SK-N-SH (cell line): ENCODE data around the gene DIRAS1. TPM values are rescaled to one million over a fixed set of nuclear protein-coding genes. Genes with fewer than 3 reads are reported as not detected.

ENCODE experiments used
- EP300 ChIP-seq, 2 experiments: IDR thresholded peaks; 2 replicates each; pipeline versions ENCODE4 v1.4.0 to v1.6.1; 2012; ENCODE audit warnings: borderline replicate concordance in 1 of 2, low read depth in 1 of 2, low read length in 1 of 2
- EZH2phosphoT487 ChIP-seq: fragments of 200-600 bp; sonication (generic); IDR thresholded peaks from 2 replicates; pipeline ENCODE4 v1.6.1; 2017; ENCODE audit warnings: low read depth, mixed run types, mild to moderate bottlenecking, antibody characterized with exemption, moderate library complexity, borderline replicate concordance
- FOSL2 ChIP-seq: IDR thresholded peaks from 2 replicates; pipeline ENCODE4 v1.4.0; 2012; ENCODE audit warnings: low read depth, mild to moderate bottlenecking, moderate library complexity, borderline replicate concordance
- FOXJ3 ChIP-seq: sonication (generic); formaldehyde crosslinking; IDR thresholded peaks from 2 replicates; pipeline ENCODE4 v1.5.1; 2020; ENCODE audit warnings: mild to moderate bottlenecking, missing genetic modification reagents
- FOXM1 ChIP-seq: IDR thresholded peaks from 2 replicates; pipeline ENCODE4 v1.4.0; 2012; ENCODE audit warnings: low read depth, mild to moderate bottlenecking
- MEF2A ChIP-seq: IDR thresholded peaks from 2 replicates; pipeline ENCODE4 v1.4.0; 2012; ENCODE audit warnings: low read depth, borderline replicate concordance
- POLR2AphosphoS5 ChIP-seq: IDR thresholded peaks from 2 replicates; pipeline ENCODE4 v1.6.1; 2012; ENCODE audit warnings: low read depth, low read length
- RFX5 ChIP-seq: IDR thresholded peaks from 2 replicates; pipeline ENCODE4 v1.6.1; 2012; ENCODE audit warnings: mild to moderate bottlenecking, improper control_type of control experiment, low read length
- TCF12 ChIP-seq: IDR thresholded peaks from 2 replicates; pipeline ENCODE4 v1.4.0; 2012
- YY1 ChIP-seq: IDR thresholded peaks from 2 replicates; pipeline ENCODE4 v1.4.0; 2012; ENCODE audit warnings: low read depth, mild to moderate bottlenecking
- polyA plus RNA-seq, 3 experiments: library from polyadenylated mRNA; depleted of rRNA; stranded (reverse); fragments of >200 nt; gene quantifications; 2 replicates each; pipeline ENCODE4 v1.2.3, GENCODE V29; 2012
- TF ChIP-seq, protein P1 (sequence below): IDR thresholded peaks from 2 replicates; pipeline ENCODE4 v1.4.0; 2012; ENCODE audit warnings: low read depth, borderline replicate concordance
- TF ChIP-seq, protein P2 (sequence below): fragments of 200-600 bp; sonication (generic); IDR thresholded peaks from 2 replicates; pipeline ENCODE4 v1.6.1; 2017; ENCODE audit warnings: antibody characterized with exemption, mild to moderate bottlenecking, moderate library complexity
- TF ChIP-seq, protein P3 (sequence below): IDR thresholded peaks from 2 replicates; pipeline ENCODE4 v1.4.0; 2012; ENCODE audit warnings: low read depth
- TF ChIP-seq, protein P4 (sequence below): IDR thresholded peaks from 2 replicates; pipeline ENCODE4; 2012
- TF ChIP-seq, protein P5 (sequence below): IDR thresholded peaks from 2 replicates; pipeline ENCODE4 v1.6.1; 2012; ENCODE audit warnings: mild to moderate bottlenecking, low read depth, low read length, moderate library complexity
- TF ChIP-seq, protein P6 (sequence below): IDR thresholded peaks from 2 replicates; pipeline ENCODE4 v1.4.0; 2012; ENCODE audit warnings: low read depth, borderline replicate concordance
- TF ChIP-seq, protein P7 (sequence below): fragments of 150-350 bp; IDR thresholded peaks from 2 replicates; pipeline ENCODE4 v1.6.1; 2016; ENCODE audit warnings: mild to moderate bottlenecking, low read depth, low read length

DIRAS1 gene
- polyA plus RNA-seq, 1 of the 3 experiments (the other 2 are of a cell fraction) = 9.0 TPM

DNA sequence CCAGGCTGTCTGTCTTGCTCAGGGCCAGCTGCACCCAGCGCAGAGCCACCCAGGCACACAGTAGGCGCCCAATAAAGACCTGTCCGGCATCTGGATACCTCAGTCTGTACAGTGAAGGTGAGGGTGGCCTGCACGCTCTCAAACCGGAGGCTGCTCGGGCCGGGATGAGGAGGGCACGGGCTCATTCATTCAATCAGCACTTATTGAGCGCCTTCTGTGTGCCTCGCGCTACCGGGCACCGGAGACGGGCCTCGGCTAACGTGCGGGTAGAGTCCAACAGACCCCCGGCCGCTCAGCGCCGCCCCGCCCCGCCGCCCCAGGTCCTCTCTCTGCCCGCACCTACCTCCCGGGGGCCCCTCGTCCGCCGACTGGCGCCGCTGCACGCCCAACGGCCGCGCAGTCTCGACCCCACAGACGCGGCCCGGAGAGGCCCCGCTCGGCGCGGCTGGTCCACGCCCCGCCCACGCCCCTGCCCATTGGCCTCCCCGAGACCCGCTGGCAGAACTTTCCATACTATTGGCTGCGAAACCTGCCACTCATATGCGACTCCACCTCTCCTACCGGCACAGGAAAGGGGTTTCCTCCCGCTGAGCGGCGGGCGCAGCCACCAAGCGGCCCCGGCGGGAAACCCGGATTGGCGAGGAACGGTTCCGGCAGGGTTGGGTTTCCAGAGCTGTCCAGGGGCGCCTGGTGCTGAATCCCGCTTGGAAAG lies 18.6 kb upstream of the DIRAS1 start, which contains the start of gene SLC39A3 (continued):
- TF ChIP-seq, protein P1, sequence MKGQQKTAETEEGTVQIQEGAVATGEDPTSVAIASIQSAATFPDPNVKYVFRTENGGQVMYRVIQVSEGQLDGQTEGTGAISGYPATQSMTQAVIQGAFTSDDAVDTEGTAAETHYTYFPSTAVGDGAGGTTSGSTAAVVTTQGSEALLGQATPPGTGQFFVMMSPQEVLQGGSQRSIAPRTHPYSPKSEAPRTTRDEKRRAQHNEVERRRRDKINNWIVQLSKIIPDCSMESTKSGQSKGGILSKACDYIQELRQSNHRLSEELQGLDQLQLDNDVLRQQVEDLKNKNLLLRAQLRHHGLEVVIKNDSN = 0 out of 2 replicates have a peak, but pooled peaks have one; percentile 31
- TF ChIP-seq, protein P2, sequence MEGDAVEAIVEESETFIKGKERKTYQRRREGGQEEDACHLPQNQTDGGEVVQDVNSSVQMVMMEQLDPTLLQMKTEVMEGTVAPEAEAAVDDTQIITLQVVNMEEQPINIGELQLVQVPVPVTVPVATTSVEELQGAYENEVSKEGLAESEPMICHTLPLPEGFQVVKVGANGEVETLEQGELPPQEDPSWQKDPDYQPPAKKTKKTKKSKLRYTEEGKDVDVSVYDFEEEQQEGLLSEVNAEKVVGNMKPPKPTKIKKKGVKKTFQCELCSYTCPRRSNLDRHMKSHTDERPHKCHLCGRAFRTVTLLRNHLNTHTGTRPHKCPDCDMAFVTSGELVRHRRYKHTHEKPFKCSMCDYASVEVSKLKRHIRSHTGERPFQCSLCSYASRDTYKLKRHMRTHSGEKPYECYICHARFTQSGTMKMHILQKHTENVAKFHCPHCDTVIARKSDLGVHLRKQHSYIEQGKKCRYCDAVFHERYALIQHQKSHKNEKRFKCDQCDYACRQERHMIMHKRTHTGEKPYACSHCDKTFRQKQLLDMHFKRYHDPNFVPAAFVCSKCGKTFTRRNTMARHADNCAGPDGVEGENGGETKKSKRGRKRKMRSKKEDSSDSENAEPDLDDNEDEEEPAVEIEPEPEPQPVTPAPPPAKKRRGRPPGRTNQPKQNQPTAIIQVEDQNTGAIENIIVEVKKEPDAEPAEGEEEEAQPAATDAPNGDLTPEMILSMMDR = no peak
- TF ChIP-seq TCF12 (peak; percentile 36; the same call in 1 of the 2 replicates), YY1 (peak; percentile 55), RFX5 (peak; percentile 19; the same call in 1 of the 2 replicates), FOXM1 (0 out of 2 replicates have a peak, but pooled peaks have one; percentile 37), FOSL2 (no peak), MEF2A (peak; percentile 20; the same call in 1 of the 2 replicates), POLR2AphosphoS5 (peak; percentile 34; the same call in 1 of the 2 replicates), EP300 (IDR thresholded peaks at IDR 0.05; ENCODE audit: borderline replicate concordance in 1 of 2, low read depth in 1 of 2, low read length in 1 of 2) (no peak), EZH2phosphoT487 (no peak), FOXJ3 (no peak)
- TF ChIP-seq, protein P3, sequence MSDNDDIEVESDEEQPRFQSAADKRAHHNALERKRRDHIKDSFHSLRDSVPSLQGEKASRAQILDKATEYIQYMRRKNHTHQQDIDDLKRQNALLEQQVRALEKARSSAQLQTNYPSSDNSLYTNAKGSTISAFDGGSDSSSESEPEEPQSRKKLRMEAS = peak; percentile 74
- TF ChIP-seq, protein P4, sequence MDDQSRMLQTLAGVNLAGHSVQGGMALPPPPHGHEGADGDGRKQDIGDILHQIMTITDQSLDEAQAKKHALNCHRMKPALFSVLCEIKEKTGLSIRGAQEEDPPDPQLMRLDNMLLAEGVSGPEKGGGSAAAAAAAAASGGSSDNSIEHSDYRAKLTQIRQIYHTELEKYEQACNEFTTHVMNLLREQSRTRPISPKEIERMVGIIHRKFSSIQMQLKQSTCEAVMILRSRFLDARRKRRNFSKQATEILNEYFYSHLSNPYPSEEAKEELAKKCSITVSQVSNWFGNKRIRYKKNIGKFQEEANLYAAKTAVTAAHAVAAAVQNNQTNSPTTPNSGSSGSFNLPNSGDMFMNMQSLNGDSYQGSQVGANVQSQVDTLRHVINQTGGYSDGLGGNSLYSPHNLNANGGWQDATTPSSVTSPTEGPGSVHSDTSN = peak; percentile 100
- TF ChIP-seq, protein P5, sequence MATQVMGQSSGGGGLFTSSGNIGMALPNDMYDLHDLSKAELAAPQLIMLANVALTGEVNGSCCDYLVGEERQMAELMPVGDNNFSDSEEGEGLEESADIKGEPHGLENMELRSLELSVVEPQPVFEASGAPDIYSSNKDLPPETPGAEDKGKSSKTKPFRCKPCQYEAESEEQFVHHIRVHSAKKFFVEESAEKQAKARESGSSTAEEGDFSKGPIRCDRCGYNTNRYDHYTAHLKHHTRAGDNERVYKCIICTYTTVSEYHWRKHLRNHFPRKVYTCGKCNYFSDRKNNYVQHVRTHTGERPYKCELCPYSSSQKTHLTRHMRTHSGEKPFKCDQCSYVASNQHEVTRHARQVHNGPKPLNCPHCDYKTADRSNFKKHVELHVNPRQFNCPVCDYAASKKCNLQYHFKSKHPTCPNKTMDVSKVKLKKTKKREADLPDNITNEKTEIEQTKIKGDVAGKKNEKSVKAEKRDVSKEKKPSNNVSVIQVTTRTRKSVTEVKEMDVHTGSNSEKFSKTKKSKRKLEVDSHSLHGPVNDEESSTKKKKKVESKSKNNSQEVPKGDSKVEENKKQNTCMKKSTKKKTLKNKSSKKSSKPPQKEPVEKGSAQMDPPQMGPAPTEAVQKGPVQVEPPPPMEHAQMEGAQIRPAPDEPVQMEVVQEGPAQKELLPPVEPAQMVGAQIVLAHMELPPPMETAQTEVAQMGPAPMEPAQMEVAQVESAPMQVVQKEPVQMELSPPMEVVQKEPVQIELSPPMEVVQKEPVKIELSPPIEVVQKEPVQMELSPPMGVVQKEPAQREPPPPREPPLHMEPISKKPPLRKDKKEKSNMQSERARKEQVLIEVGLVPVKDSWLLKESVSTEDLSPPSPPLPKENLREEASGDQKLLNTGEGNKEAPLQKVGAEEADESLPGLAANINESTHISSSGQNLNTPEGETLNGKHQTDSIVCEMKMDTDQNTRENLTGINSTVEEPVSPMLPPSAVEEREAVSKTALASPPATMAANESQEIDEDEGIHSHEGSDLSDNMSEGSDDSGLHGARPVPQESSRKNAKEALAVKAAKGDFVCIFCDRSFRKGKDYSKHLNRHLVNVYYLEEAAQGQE = peak; percentile 100
- TF ChIP-seq, protein P6, sequence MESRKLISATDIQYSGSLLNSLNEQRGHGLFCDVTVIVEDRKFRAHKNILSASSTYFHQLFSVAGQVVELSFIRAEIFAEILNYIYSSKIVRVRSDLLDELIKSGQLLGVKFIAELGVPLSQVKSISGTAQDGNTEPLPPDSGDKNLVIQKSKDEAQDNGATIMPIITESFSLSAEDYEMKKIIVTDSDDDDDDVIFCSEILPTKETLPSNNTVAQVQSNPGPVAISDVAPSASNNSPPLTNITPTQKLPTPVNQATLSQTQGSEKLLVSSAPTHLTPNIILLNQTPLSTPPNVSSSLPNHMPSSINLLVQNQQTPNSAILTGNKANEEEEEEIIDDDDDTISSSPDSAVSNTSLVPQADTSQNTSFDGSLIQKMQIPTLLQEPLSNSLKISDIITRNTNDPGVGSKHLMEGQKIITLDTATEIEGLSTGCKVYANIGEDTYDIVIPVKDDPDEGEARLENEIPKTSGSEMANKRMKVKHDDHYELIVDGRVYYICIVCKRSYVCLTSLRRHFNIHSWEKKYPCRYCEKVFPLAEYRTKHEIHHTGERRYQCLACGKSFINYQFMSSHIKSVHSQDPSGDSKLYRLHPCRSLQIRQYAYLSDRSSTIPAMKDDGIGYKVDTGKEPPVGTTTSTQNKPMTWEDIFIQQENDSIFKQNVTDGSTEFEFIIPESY = peak; percentile 64; the same call in 1 of the 2 replicates
- TF ChIP-seq, protein P7, sequence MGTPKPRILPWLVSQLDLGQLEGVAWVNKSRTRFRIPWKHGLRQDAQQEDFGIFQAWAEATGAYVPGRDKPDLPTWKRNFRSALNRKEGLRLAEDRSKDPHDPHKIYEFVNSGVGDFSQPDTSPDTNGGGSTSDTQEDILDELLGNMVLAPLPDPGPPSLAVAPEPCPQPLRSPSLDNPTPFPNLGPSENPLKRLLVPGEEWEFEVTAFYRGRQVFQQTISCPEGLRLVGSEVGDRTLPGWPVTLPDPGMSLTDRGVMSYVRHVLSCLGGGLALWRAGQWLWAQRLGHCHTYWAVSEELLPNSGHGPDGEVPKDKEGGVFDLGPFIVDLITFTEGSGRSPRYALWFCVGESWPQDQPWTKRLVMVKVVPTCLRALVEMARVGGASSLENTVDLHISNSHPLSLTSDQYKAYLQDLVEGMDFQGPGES = peak; percentile 74
